Measurements from ENCODE around the gene MCM3AP. TPM values are rescaled to one million over a fixed set of nuclear protein-coding genes. Genes with fewer than 3 reads are reported as not detected.
A peak's percentile ranks its signal among the peaks of the same experiment; 100 is the strongest.

MCM3AP gene
- total and polyA plus RNA-seq, 9 of the 15 experiments (the other 6 are each of a cell fraction or from before 2014, with no cell fraction given), result 6.5 to 179 (median 69.6) TPM

DNA sequence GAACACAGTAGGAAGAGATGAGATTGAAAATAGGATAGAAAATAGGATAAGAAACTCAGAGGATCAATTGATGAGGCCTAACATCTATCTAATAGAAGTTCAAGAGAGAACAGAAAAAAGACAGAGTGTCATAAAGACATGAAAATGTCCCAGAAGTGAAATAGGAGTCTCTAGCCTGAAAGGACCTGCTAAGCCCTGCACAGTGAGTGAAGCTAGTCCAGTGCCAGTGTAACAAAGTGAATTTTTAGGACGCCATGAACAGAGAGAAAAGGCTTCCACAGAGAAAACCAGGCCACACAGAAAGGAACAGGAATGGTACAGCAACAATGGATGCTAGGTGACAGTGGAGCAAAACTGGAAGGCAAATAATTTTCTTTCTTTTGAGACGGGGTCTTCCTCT is 36.6 kb downstream of the MCM3AP start:
- Histone ChIP-seq H3K9me1 (ENCODE audit: control insufficient read depth, insufficient read depth, low read length) (no peaks in the 10 kb centered on the region), H3K4me3 (no peak overlapping the region), H3K36me3 (ENCODE audit: control insufficient read depth, insufficient read depth, low read length) (peaks cover 96% of the 10 kb centered on the region), H4K20me1 (replicated peaks; ENCODE audit: control insufficient read depth, insufficient read depth, low read length) (0 out of 2 replicates have a peak, but pooled peaks cover 8% of the 10 kb centered on the region), H3K9me3 (replicated peaks; ENCODE audit: control insufficient read depth, insufficient read depth, low read depth, low read length) (no peaks in the 10 kb centered on the region), H2AFZ (ENCODE audit: low read depth, low read length) (no peak overlapping the region), H3K9ac (ENCODE audit: insufficient read depth in 1 of 2, low read depth in 2 of 2, low read length in 2 of 2) (no peak overlapping the region), H3K27me3 (ENCODE audit: control insufficient read depth in 2 of 2, insufficient read depth in 2 of 2, low read length in 2 of 2) (no peaks in the 10 kb centered on the region), H3K4me1 (replicated peaks in 1 of 2; ENCODE audit: control insufficient read depth in 2 of 2, insufficient read depth in 2 of 2, low read length in 2 of 2) (peaks cover 9 to 14% of the 10 kb centered on the region in 2 experiments; a peak in 4 of 5 replicates), H3K79me2 (ENCODE audit: control insufficient read depth, insufficient read depth, low read length) (no peaks in the 10 kb centered on the region; the same call in 1 of the 3 replicates), H3K27ac (ENCODE audit: extremely low read depth, low read depth, low read length) (no peak overlapping the region), H3K4me2 (ENCODE audit: insufficient read depth, low read length) (no peak overlapping the region)
- BruUV-seq (replicated peaks), result TSS peak; percentile 21
- ChIA-PET CTCF (ENCODE audit: low intra/inter-chr PET ratio) (no interaction called here), POLR2A (interaction anchor here (0.6 to 1.1 kb wide), 5 partner anchors 9 to 39 kb away, joined by 3 to 4 read pairs (median 3); no protein-coding TSS in a partner anchor)
- intact Hi-C loops (cut with micrococcal nuclease) (no loop called here), in situ Hi-C loops (cut with MboI) (no loop called here)
- 97% methylated on average over 2 of the region's 2 CpGs for WGBS (ENCODE audit: insufficient coverage, low coverage, missing lambda C conversion rate)
- FAIRE-seq (no peak), DNase-seq (ENCODE audit: extremely low read depth in 1 of 4, low spot score in 3 of 4) (no peak), ATAC-seq (no peak)
- TF ChIP-seq ZNF239 (CRISPR knock-in tag; IDR thresholded peaks at IDR 0.05) (peak; percentile 95), TEAD1 (CRISPR knock-in tag; IDR thresholded peaks at IDR 0.05) (no peak)

- DNase-seq (ENCODE audit: extremely low read depth in 1 of 4, low spot score in 3 of 4) (no peak), ATAC-seq (no peak), FAIRE-seq (no peak)
- Histone ChIP-seq H2AFZ (ENCODE audit: low read depth, low read length) (no peak overlapping the region), H3K9me1 (ENCODE audit: control insufficient read depth, insufficient read depth, low read length) (no peaks in the 10 kb centered on the region), H3K27ac (ENCODE audit: extremely low read depth, low read depth, low read length) (no peak overlapping the region), H3K4me3 (no peak overlapping the region), H4K20me1 (replicated peaks; ENCODE audit: control insufficient read depth, insufficient read depth, low read length) (0 out of 2 replicates have a peak, but pooled peaks cover 11% of the 10 kb centered on the region), H3K4me1 (replicated peaks in 1 of 2; ENCODE audit: control insufficient read depth in 2 of 2, insufficient read depth in 2 of 2, low read length in 2 of 2) (peaks cover 9 to 10% of the 10 kb centered on the region in 2 experiments; a peak in 4 of 5 replicates), H3K9ac (ENCODE audit: insufficient read depth in 1 of 2, low read depth in 2 of 2, low read length in 2 of 2) (0 out of 4 replicates have a peak overlapping the region, but pooled peaks of 1 of the 2 experiments have one; percentile 58), H3K27me3 (ENCODE audit: control insufficient read depth in 2 of 2, insufficient read depth in 2 of 2, low read length in 2 of 2) (no peaks in the 10 kb centered on the region), H3K4me2 (ENCODE audit: insufficient read depth, low read length) (no peak overlapping the region), H3K36me3 (ENCODE audit: control insufficient read depth, insufficient read depth, low read length) (peaks cover 96% of the 10 kb centered on the region), H3K9me3 (replicated peaks; ENCODE audit: control insufficient read depth, insufficient read depth, low read depth, low read length) (no peaks in the 10 kb centered on the region), H3K79me2 (ENCODE audit: control insufficient read depth, insufficient read depth, low read length) (no peaks in the 10 kb centered on the region; the same call in 1 of the 3 replicates)
- intact Hi-C loops (cut with micrococcal nuclease) (no loop called here), in situ Hi-C loops (cut with MboI) (no loop called here)
- POLR2A ChIA-PET, result no interaction called here
- no peak for TF ChIP-seq SRSF3 (IDR thresholded peaks at IDR 0.05; ENCODE audit: insufficient read depth, low read length)
- no peak for TF ChIP-seq IFI16 (CRISPR knock-in tag; IDR thresholded peaks at IDR 0.05)
- TF ChIP-seq ATF6 (CRISPR knock-in tag; IDR thresholded peaks at IDR 0.05), result no peak
- TF ChIP-seq ZNF384 (IDR thresholded peaks at IDR 0.05; ENCODE audit: low read depth, low read length), result peak; percentile 46; the same call in 1 of the 2 replicates
- TF ChIP-seq POLR2A (conservative IDR thresholded peaks at IDR 0.05), result 0 out of 2 replicates have a peak, but pooled peaks have one; percentile 1
- TF ChIP-seq TAF1 (IDR thresholded peaks at IDR 0.05; ENCODE audit: control insufficient read depth, extremely low read depth, insufficient read depth, low read length, severe bottlenecking), result no peak
- TF ChIP-seq HDAC6 (IDR thresholded peaks at IDR 0.05; ENCODE audit: low read depth, low read length), result no peak
- TF ChIP-seq FOXK2 (conservative IDR thresholded peaks at IDR 0.05 in 1 of 2, IDR thresholded peaks at IDR 0.05 in 1 of 2; ENCODE audit: low read depth in 2 of 2), result no peak
- TF ChIP-seq, protein P1, sequence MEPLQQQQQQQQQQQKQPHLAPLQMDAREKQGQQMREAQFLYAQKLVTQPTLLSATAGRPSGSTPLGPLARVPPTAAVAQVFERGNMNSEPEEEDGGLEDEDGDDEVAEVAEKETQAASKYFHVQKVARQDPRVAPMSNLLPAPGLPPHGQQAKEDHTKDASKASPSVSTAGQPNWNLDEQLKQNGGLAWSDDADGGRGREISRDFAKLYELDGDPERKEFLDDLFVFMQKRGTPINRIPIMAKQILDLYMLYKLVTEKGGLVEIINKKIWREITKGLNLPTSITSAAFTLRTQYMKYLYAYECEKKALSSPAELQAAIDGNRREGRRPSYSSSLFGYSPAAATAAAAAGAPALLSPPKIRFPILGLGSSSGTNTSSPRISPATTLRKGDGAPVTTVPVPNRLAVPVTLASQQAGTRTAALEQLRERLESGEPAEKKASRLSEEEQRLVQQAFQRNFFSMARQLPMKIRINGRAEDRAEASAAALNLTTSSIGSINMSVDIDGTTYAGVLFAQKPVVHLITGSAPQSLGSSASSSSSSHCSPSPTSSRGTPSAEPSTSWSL (CRISPR knock-in tag; IDR thresholded peaks at IDR 0.05; ENCODE audit: borderline replicate concordance), result no peak
- CTCF ChIA-PET (ENCODE audit: low intra/inter-chr PET ratio), result no interaction called here
- 16% methylated on average over 1 of the region's 1 CpG for WGBS (ENCODE audit: insufficient coverage, low coverage, missing lambda C conversion rate)
- no TSS peak for BruUV-seq (replicated peaks)
Measured at GRCh38 chr21:46248422-46248782, 37.0 kb downstream of the MCM3AP start.

Measured in K562 (cell line).